HepG2 (cell line): Measurements from ENCODE around the gene HECTD2. TPM values are rescaled to one million over a fixed set of nuclear protein-coding genes. Genes with fewer than 3 reads are reported as not detected.

Source experiments
- ATAC-seq: fragments of 200-7000 bp; cut with Tn5 transposase; 3 replicates; pipeline ENCODE4 v1.9.1; 2020; ENCODE audit warnings: mild to moderate bottlenecking, moderate library complexity
- BruUV-seq: library from RNA; stranded (reverse); fragments of 400-500 nt; replicated peaks from 2 replicates; lab custom pipeline; 2021; lab: Mats Ljungman, UMichigan
- CTCF ChIA-PET: fragments of 300-600 bp; formaldehyde crosslinking; extraction: SDS; loops from one replicate; lab custom pipeline; 2021; ENCODE audit warnings: low total read pairs, inconsistent platforms, low intra/inter-chr PET ratio; lab: Yijun Ruan, JAX
- POLR2A ChIA-PET: fragments of 350-600 bp; sonication (Branson Sonifier 250); formaldehyde crosslinking; loops from one replicate; lab custom pipeline; 2020; ENCODE audit warnings: antibody characterized with exemption, inconsistent platforms; lab: Yijun Ruan, JAX
- DNase-seq: peaks from one replicate; pipeline ENCODE4 v3.0.0-alpha.2; 2015; ENCODE audit warnings: low spot score
- FAIRE-seq: peaks from 3 replicates; lab custom pipeline; 2011; peaks lifted over from hg19 to GRCh38; lab: Jason Lieb, UNC
- H2AFZ ChIP-seq: one replicate; pipeline ENCODE4 v1.6.1; 2011; ENCODE audit warnings: low read length, inconsistent platforms
- H3K27ac ChIP-seq: fragments of 300-600 bp; 3 replicates; pipeline ENCODE4 v1.8.0; 2011; ENCODE audit warnings: mixed run types, mild to moderate bottlenecking, mixed read lengths, low read length, inconsistent platforms; ENCODE audit not compliant: insufficient read depth; ENCODE audit errors: extremely low read length
- H3K27me3 ChIP-seq, 2 experiments: fragments of 200-600 bp in 1 of 2; 2 replicates in 1 of 2; 3 replicates in 1 of 2; pipeline versions ENCODE4 v1.6.0 to v1.8.0; 2011; ENCODE audit warnings: low read length in 2 of 2, mild to moderate bottlenecking in 2 of 2, moderate library complexity in 2 of 2, inconsistent platforms in 1 of 2; ENCODE audit not compliant: insufficient read depth in 2 of 2, control insufficient read depth in 1 of 2
- H3K36me3 ChIP-seq, 2 experiments: fragments of 200-600 bp in 1 of 2; replicated peaks in 1 of 2; 2 replicates in 1 of 2; 3 replicates in 1 of 2; pipeline versions ENCODE4 v1.5.1 to v1.8.0; 2011; ENCODE audit warnings: low read length in 2 of 2, inconsistent platforms in 1 of 2; ENCODE audit not compliant: insufficient read depth in 2 of 2, control insufficient read depth in 1 of 2
- H3K4me1 ChIP-seq: 2 replicates; pipeline ENCODE4 v1.5.1; 2012; ENCODE audit warnings: low read length, inconsistent platforms; ENCODE audit not compliant: insufficient read depth
- H3K4me2 ChIP-seq: 2 replicates; pipeline ENCODE4 v1.6.0; 2011; ENCODE audit warnings: low read depth, low read length, inconsistent platforms
- H3K4me3 ChIP-seq, 3 experiments: fragments of 200-600 bp in 1 of 3; sonication (generic), shearing (Covaris generic) in 1 of 3; replicated peaks in 1 of 3; 2 replicates each; pipeline ENCODE4 v1.5.1; 2011 to 2016; ENCODE audit warnings: low read length in 3 of 3, inconsistent platforms in 2 of 3, low read depth in 2 of 3, mild to moderate bottlenecking in 2 of 3, control low read depth in 1 of 3, mixed read lengths in 1 of 3; ENCODE audit not compliant: insufficient read depth in 1 of 3
- H3K79me2 ChIP-seq: one replicate; pipeline ENCODE4 v1.6.1; 2011; ENCODE audit warnings: low read length, inconsistent platforms; ENCODE audit not compliant: insufficient read depth
- H3K9ac ChIP-seq: 2 replicates; pipeline ENCODE4 v1.6.0; 2011; ENCODE audit warnings: mild to moderate bottlenecking, low read depth, low read length, inconsistent platforms; ENCODE audit not compliant: insufficient read depth
- H3K9me3 ChIP-seq: 2 replicates; pipeline ENCODE4 v1.5.1; 2012; ENCODE audit warnings: mild to moderate bottlenecking, low read length
- H4K20me1 ChIP-seq: 2 replicates; pipeline ENCODE4 v1.6.0; 2011; ENCODE audit warnings: inconsistent platforms, mild to moderate bottlenecking, low read length, moderate library complexity; ENCODE audit not compliant: insufficient read depth
- BRD4 ChIP-seq: sonication (generic); formaldehyde crosslinking; IDR thresholded peaks from 2 replicates; pipeline ENCODE4 v1.4.0; 2020; ENCODE audit warnings: missing genetic modification reagents
- CBX2 ChIP-seq, 2 experiments: fragments of 200-600 bp in 1 of 2; sonication (generic); formaldehyde crosslinking in 1 of 2; IDR thresholded peaks; 2 replicates each; pipeline versions ENCODE4 v1.7.0 to v1.8.1; 2018 to 2022; ENCODE audit warnings: low read depth in 2 of 2, low read length in 1 of 2, mild to moderate bottlenecking in 1 of 2, missing genetic modification reagents in 1 of 2
- HNF4A ChIP-seq: sonication (generic); formaldehyde crosslinking; IDR thresholded peaks from 2 replicates; pipeline ENCODE4 v1.4.0; 2020; ENCODE audit warnings: missing genetic modification reagents
- HOXA9 ChIP-seq: sonication (generic); formaldehyde crosslinking; IDR thresholded peaks from 2 replicates; pipeline ENCODE4 v1.8.1; 2022; ENCODE audit warnings: missing genetic modification reagents, mild to moderate bottlenecking, moderate library complexity, borderline replicate concordance
- KLF16 ChIP-seq, 2 experiments: sonication (generic) in 1 of 2; formaldehyde crosslinking in 1 of 2; IDR thresholded peaks; 2 replicates each; pipeline versions ENCODE4 v1.6.1 to v1.8.0; 2016 to 2023; ENCODE audit warnings: missing genetic modification reagents in 2 of 2, missing compliant biosample characterization in 1 of 2
- MAFK ChIP-seq, 2 experiments: IDR thresholded peaks in 1 of 2; conservative IDR thresholded peaks in 1 of 2; 2 replicates each; pipeline ENCODE4 v1.6.1; 2011; ENCODE audit warnings: improper control_type of control experiment in 2 of 2, low read length in 2 of 2
- MTF1 ChIP-seq: sonication (generic); formaldehyde crosslinking; IDR thresholded peaks from 2 replicates; pipeline ENCODE4 v1.5.0; 2020; ENCODE audit warnings: missing genetic modification reagents
- PAF1 ChIP-seq: IDR thresholded peaks from 2 replicates; pipeline ENCODE4 v1.6.1; 2016; ENCODE audit warnings: missing genetic modification reagents, missing compliant biosample characterization
- RXRB ChIP-seq: IDR thresholded peaks from 2 replicates; pipeline ENCODE4 v1.6.1; 2016; ENCODE audit warnings: borderline replicate concordance, missing genetic modification reagents, missing compliant biosample characterization
- SALL2 ChIP-seq: sonication (generic); formaldehyde crosslinking; IDR thresholded peaks from 2 replicates; pipeline ENCODE4 v1.8.1; 2023; ENCODE audit warnings: mild to moderate bottlenecking, missing genetic modification reagents, inconsistent platforms
- SMARCC2 ChIP-seq: fragments of 450-650 bp; IDR thresholded peaks from 2 replicates; pipeline ENCODE4 v1.6.1; 2017; ENCODE audit warnings: antibody characterized with exemption, mild to moderate bottlenecking
- TCF7L2 ChIP-seq: IDR thresholded peaks from 2 replicates; pipeline ENCODE4 v1.6.1; 2011; ENCODE audit warnings: mild to moderate bottlenecking, low read depth, low read length, moderate library complexity
- TEAD3 ChIP-seq: optimal IDR thresholded peaks from 2 replicates; pipeline ENCODE3; 2016; ENCODE audit warnings: borderline replicate concordance
- ZNF274 ChIP-seq: sonication (generic); formaldehyde crosslinking; IDR thresholded peaks from 2 replicates; pipeline ENCODE4 v1.5.1; 2020; ENCODE audit warnings: mild to moderate bottlenecking, missing genetic modification reagents
- ZNF451 ChIP-seq: sonication (generic); formaldehyde crosslinking; IDR thresholded peaks from 2 replicates; pipeline ENCODE4 v1.5.0; 2020; ENCODE audit warnings: mild to moderate bottlenecking, missing genetic modification reagents
- ZSCAN9 ChIP-seq: IDR thresholded peaks from 2 replicates; pipeline ENCODE4 v1.6.1; 2016; ENCODE audit warnings: borderline replicate concordance
- in situ Hi-C: cut with HindIII; loops from 2 replicates; pipeline ENCODE4 v1.10.0; 2017; ENCODE audit warnings: low pct_unique_long_range_greater_than_20kb; ENCODE audit not compliant: extremely low pct_ligation_motif_present
- intact Hi-C: fragments of 100-400 bp; cut with micrococcal nuclease; formaldehyde crosslinking; loops from one replicate; pipeline ENCODE4 v1.10.0; 2022; ENCODE audit not compliant: unreplicated experiment
- polyA plus RNA-seq, 8 experiments: library from polyadenylated mRNA; depleted of rRNA in 3 of 8; stranded (reverse) in 7 of 8; unstranded in 1 of 8; fragments of >200 nt; fragmentation: Illumina TruSeq in 4 of 8; extraction: Trizol in 4 of 8; gene quantifications; 2 replicates each; pipeline versions ENCODE4 v1.2.1 to v1.2.3, GENCODE V29; 2011 to 2016; ENCODE audit warnings: low read depth in 4 of 8, missing spikeins in 1 of 8, mixed read lengths in 1 of 8; ENCODE audit not compliant: insufficient read depth in 1 of 8
- total RNA-seq, 5 experiments: library from RNA; depleted of rRNA; stranded (reverse); fragments of >200 nt; fragmentation: Illumina TruSeq; extraction: Trizol; gene quantifications; 2 replicates each; pipeline ENCODE4 v1.2.3, GENCODE V29; 2016; ENCODE audit warnings: low read depth in 1 of 5
- TF ChIP-seq, protein P1 (sequence below): sonication (generic); formaldehyde crosslinking; IDR thresholded peaks from 2 replicates; pipeline ENCODE4 v1.4.0; 2020; ENCODE audit warnings: missing genetic modification reagents, borderline replicate concordance
- TF ChIP-seq, protein P2 (sequence below): sonication (generic); formaldehyde crosslinking; IDR thresholded peaks from 2 replicates; pipeline ENCODE4 v1.8.1; 2023; ENCODE audit warnings: missing genetic modification reagents, inconsistent platforms, borderline replicate concordance
- TF ChIP-seq, protein P3 (sequence below): IDR thresholded peaks from 2 replicates; pipeline ENCODE4 v1.6.1; 2012; ENCODE audit warnings: low read length, improper control_type of control experiment

The HECTD2 gene
- total and polyA plus RNA-seq, 2 of the 13 experiments (the other 11 are each of a cell fraction or from before 2014, with no cell fraction given), result 3.2 to 5.2 TPM

DNA sequence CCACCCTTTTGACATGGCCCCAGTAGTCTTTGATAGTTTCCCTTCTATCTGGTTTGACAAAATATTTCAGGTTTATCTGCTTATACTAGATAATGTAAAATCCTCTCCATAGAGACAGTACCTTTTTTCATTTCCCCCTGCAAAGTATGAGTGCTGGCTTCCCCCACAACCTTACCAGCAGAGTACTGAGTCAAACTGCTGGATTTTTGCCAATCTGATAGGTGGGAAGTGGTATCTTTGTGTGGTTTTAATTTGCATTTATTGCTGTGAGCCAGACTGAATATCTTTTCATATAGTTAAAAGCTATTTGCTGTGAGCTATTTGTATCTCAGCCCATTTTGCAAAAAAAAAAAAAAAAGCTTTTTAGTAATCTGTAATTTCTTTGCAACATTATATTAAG lies 32.1 kb upstream of the HECTD2 start:
- DNase-seq (no peak), ATAC-seq (no peak), FAIRE-seq (no peak)
- in situ Hi-C loops, result loop anchor here (25.0 kb wide), 2 partner anchors 259 to 491 kb away; partner anchors contain the start of gene PPP1R3C
- POLR2A ChIA-PET, result no interaction called here
- Histone ChIP-seq H3K9me3 (peaks cover 17% of the 10 kb centered on the region), H3K4me1 (no peaks in the 10 kb centered on the region), H3K36me3 (no peaks in the 10 kb centered on the region), H4K20me1 (no peaks in the 10 kb centered on the region), H3K4me3 (no peak overlapping the region), H2AFZ (no peak overlapping the region), H3K27ac (no peak overlapping the region), H3K79me2 (no peaks in the 10 kb centered on the region), H3K9ac (no peak overlapping the region), H3K27me3 (no peaks in the 10 kb centered on the region; a peak in 1 of 5 replicates), H3K4me2 (no peak overlapping the region)
- CTCF ChIA-PET, result no interaction called here
- intact Hi-C loops, result no loop called here
- BruUV-seq, result no TSS peak
- TF ChIP-seq, protein P1, sequence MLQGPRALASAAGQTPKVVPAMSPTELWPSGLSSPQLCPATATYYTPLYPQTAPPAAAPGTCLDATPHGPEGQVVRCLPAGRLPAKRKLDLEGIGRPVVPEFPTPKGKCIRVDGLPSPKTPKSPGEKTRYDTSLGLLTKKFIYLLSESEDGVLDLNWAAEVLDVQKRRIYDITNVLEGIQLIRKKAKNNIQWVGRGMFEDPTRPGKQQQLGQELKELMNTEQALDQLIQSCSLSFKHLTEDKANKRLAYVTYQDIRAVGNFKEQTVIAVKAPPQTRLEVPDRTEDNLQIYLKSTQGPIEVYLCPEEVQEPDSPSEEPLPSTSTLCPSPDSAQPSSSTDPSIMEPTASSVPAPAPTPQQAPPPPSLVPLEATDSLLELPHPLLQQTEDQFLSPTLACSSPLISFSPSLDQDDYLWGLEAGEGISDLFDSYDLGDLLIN (CRISPR knock-in tag), result no peak
- no peak for TF ChIP-seq PAF1 (CRISPR knock-in tag)
- TF ChIP-seq KLF16 (CRISPR knock-in tag; IDR thresholded peaks at IDR 0.05), result no peak
- TF ChIP-seq RXRB, result no peak
- TF ChIP-seq BRD4 (CRISPR knock-in tag), result no peak
- TF ChIP-seq TCF7L2, result no peak
- no peak for TF ChIP-seq ZSCAN9 (CRISPR knock-in tag)
- TF ChIP-seq SMARCC2, result no peak
- TF ChIP-seq, protein P2, sequence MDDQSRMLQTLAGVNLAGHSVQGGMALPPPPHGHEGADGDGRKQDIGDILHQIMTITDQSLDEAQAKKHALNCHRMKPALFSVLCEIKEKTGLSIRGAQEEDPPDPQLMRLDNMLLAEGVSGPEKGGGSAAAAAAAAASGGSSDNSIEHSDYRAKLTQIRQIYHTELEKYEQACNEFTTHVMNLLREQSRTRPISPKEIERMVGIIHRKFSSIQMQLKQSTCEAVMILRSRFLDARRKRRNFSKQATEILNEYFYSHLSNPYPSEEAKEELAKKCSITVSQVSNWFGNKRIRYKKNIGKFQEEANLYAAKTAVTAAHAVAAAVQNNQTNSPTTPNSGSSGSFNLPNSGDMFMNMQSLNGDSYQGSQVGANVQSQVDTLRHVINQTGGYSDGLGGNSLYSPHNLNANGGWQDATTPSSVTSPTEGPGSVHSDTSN (CRISPR knock-in tag), result no peak
- no peak for TF ChIP-seq ZNF451 (CRISPR knock-in tag)
- no peak for TF ChIP-seq HOXA9 (CRISPR knock-in tag)
- no peak for TF ChIP-seq TEAD3
- TF ChIP-seq MAFK (conservative IDR thresholded peaks at IDR 0.05 in 1 of 2, IDR thresholded peaks at IDR 0.05 in 1 of 2; ENCODE audit: low read length in 2 of 2), result no peak
- TF ChIP-seq, protein P3, sequence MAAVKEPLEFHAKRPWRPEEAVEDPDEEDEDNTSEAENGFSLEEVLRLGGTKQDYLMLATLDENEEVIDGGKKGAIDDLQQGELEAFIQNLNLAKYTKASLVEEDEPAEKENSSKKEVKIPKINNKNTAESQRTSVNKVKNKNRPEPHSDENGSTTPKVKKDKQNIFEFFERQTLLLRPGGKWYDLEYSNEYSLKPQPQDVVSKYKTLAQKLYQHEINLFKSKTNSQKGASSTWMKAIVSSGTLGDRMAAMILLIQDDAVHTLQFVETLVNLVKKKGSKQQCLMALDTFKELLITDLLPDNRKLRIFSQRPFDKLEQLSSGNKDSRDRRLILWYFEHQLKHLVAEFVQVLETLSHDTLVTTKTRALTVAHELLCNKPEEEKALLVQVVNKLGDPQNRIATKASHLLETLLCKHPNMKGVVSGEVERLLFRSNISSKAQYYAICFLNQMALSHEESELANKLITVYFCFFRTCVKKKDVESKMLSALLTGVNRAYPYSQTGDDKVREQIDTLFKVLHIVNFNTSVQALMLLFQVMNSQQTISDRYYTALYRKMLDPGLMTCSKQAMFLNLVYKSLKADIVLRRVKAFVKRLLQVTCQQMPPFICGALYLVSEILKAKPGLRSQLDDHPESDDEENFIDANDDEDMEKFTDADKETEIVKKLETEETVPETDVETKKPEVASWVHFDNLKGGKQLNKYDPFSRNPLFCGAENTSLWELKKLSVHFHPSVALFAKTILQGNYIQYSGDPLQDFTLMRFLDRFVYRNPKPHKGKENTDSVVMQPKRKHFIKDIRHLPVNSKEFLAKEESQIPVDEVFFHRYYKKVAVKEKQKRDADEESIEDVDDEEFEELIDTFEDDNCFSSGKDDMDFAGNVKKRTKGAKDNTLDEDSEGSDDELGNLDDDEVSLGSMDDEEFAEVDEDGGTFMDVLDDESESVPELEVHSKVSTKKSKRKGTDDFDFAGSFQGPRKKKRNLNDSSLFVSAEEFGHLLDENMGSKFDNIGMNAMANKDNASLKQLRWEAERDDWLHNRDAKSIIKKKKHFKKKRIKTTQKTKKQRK, result no peak
- no peak for TF ChIP-seq CBX2 (IDR thresholded peaks at IDR 0.05; ENCODE audit: low read depth, low read length)
- TF ChIP-seq CBX2 (CRISPR knock-in tag; IDR thresholded peaks at IDR 0.05; ENCODE audit: low read depth), result no peak
- no peak for TF ChIP-seq ZNF274 (CRISPR knock-in tag)
- no peak for TF ChIP-seq SALL2
- no peak for TF ChIP-seq MTF1 (CRISPR knock-in tag)
- no peak for TF ChIP-seq HNF4A (CRISPR knock-in tag)
